GM13977 (cell line): Measurements from ENCODE around the gene APLN.
A peak's percentile ranks its signal among the peaks of the same experiment; 100 is the strongest.

ENCODE experiments used
- DNase-seq: peaks from one replicate; pipeline ENCODE4 v3.0.0; 2012; ENCODE audit warnings: low spot score
- CTCF ChIP-seq: IDR thresholded peaks from 2 replicates; pipeline ENCODE4 v1.5.1; 2012; ENCODE audit warnings: mild to moderate bottlenecking, control low read depth; ENCODE audit not compliant: insufficient read depth; ENCODE audit errors: extremely low read depth, missing control alignments
- in situ Hi-C: fragments of 300-500 bp; cut with MboI; formaldehyde crosslinking; loops from one replicate; pipeline ENCODE4 v1.12.0; 2022; ENCODE audit warnings: low sequenced_read_pairs, low pct_unique_long_range_greater_than_20kb, mixed read lengths, inconsistent platforms; ENCODE audit not compliant: unreplicated experiment

APLN gene

GRCh38 chrX:129655547-129656249 lies 942 bp upstream of the APLN start:
- no peak for DNase-seq
- in situ Hi-C loops, result no loop called here
- peak; percentile 29 for TF ChIP-seq CTCF

GRCh38 chrX:129653971-129654651 lies 645 bp downstream of the APLN start:
- in situ Hi-C loops, result no loop called here
- DNase-seq, result no peak
- TF ChIP-seq CTCF, result no peak

- TF ChIP-seq CTCF, result no peak
- in situ Hi-C loops, result no loop called here
- DNase-seq, result no peak
These were observed 1.4 kb downstream of the APLN start for GRCh38 chrX:129653181-129653970.

- in situ Hi-C loops, result no loop called here
- DNase-seq, result no peak
- TF ChIP-seq CTCF, result no peak
These were observed 2.1 kb downstream of the APLN start for GRCh38 chrX:129652565-129653169.

- TF ChIP-seq CTCF, result no peak
- DNase-seq, result no peak
- in situ Hi-C loops, result no loop called here
These were observed 2.8 kb downstream of the APLN start for GRCh38 chrX:129651756-129652564.
